Neuron (in vitro differentiated cells): Measurements from ENCODE around the gene PSIP1.

Source experiments
- H2AFZ ChIP-seq: one replicate; pipeline ENCODE4 v1.6.1; 2013; ENCODE audit warnings: low read depth, mild to moderate bottlenecking, inconsistent platforms, low read length, moderate library complexity
- H3K27me3 ChIP-seq: one replicate; pipeline ENCODE4 v1.6.1; 2013; ENCODE audit warnings: low read length; ENCODE audit not compliant: insufficient read depth
- H3K36me3 ChIP-seq: one replicate; pipeline ENCODE4 v1.6.1; 2013; ENCODE audit warnings: low read length; ENCODE audit not compliant: insufficient read depth
- H3K4me1 ChIP-seq: one replicate; pipeline ENCODE4 v1.6.1; 2013; ENCODE audit warnings: low read length; ENCODE audit not compliant: insufficient read depth
- H3K4me3 ChIP-seq: 2 replicates; pipeline ENCODE4 v1.5.1; 2013; ENCODE audit warnings: mild to moderate bottlenecking, low read length, moderate library complexity
- H3K9me3 ChIP-seq: one replicate; pipeline ENCODE4 v1.6.1; 2013; ENCODE audit warnings: low read length

PSIP1 gene

GRCh38 chr9:15491950-15492349, 18.8 kb downstream of the PSIP1 start:
- H3K4me3 ChIP-seq: no peak overlapping the region
- H3K27me3 ChIP-seq: no peaks in the 10 kb centered on the region
- no peaks in the 10 kb centered on the region for H3K4me1 ChIP-seq
- H3K36me3 ChIP-seq: peaks cover 45% of the 10 kb centered on the region
- H3K9me3 ChIP-seq: peaks cover 12% of the 10 kb centered on the region
- no peak overlapping the region for H2AFZ ChIP-seq

GRCh38 chr9:15485836-15486666, 24.7 kb downstream of the PSIP1 start:
- Histone ChIP-seq H3K36me3 (peaks cover 60% of the 10 kb centered on the region), H3K4me3 (no peak overlapping the region), H3K27me3 (no peaks in the 10 kb centered on the region), H2AFZ (no peak overlapping the region), H3K9me3 (no peaks in the 10 kb centered on the region), H3K4me1 (peaks cover 7% of the 10 kb centered on the region)

DNA sequence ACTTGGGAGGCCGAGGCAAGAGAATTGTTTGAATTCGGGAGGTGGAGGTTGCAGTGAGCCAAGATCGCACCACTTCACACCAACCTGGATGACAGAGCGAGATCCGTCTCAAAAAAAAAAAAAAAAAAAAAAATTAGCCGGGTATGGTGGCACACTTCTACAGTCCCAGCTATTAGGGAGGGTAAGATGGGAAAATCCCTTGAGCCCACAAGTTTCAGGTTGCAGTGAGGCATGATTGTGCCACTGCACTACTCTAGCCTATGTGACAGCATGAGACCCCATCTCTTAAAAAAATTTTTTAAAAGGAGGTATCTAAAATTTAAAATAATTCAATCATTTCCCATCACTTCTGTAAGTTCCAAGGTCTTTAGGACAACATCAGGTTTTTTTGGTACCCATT, 26.0 kb downstream of the PSIP1 start:
- H3K27me3 ChIP-seq: no peaks in the 10 kb centered on the region
- H2AFZ ChIP-seq: no peak overlapping the region
- H3K4me3 ChIP-seq: no peak overlapping the region
- peaks cover 7% of the 10 kb centered on the region for H3K4me1 ChIP-seq
- peaks cover 57% of the 10 kb centered on the region for H3K36me3 ChIP-seq
- no peaks in the 10 kb centered on the region for H3K9me3 ChIP-seq

- H3K4me3 ChIP-seq: no peak overlapping the region
- peaks cover 7% of the 10 kb centered on the region for H3K4me1 ChIP-seq
- peaks cover 59% of the 10 kb centered on the region for H3K36me3 ChIP-seq
- H3K9me3 ChIP-seq: no peaks in the 10 kb centered on the region
- H3K27me3 ChIP-seq: no peaks in the 10 kb centered on the region
- no peak overlapping the region for H2AFZ ChIP-seq
Measured at GRCh38 chr9:15482146-15482545, 28.6 kb downstream of the PSIP1 start.

- Histone ChIP-seq H2AFZ (no peak overlapping the region), H3K36me3 (peaks cover 60% of the 10 kb centered on the region), H3K27me3 (no peaks in the 10 kb centered on the region), H3K9me3 (no peaks in the 10 kb centered on the region), H3K4me3 (no peak overlapping the region), H3K4me1 (peaks cover 7% of the 10 kb centered on the region)
Measured at GRCh38 chr9:15480028-15480427, 30.7 kb downstream of the PSIP1 start.

GRCh38 chr9:15475923-15476536, 34.7 kb downstream of the PSIP1 start:
- Histone ChIP-seq H3K36me3 (peaks cover 68% of the 10 kb centered on the region), H3K4me3 (no peak overlapping the region), H3K27me3 (no peaks in the 10 kb centered on the region), H3K9me3 (no peaks in the 10 kb centered on the region), H3K4me1 (no peaks in the 10 kb centered on the region), H2AFZ (no peak overlapping the region)

DNA sequence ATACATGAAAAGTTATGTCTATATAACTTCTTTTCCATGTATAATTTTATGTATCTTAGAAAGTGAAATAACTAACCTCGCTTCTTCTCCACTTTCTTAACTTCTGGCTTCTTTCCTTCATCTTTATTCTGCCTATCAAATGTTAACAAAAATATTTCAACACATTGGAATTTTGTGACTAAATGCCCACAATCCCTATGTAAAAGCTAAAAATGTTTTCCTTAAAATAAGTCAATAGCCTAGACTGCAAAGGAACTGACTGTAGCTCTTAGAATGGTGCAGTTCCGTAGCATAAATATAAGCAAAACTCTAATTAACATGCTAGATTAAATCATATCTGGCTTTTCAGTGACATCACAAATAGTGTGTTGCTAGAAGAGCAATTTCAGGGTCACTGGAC, 40.9 kb downstream of the PSIP1 start:
- H3K4me1 ChIP-seq: peaks cover 2% of the 10 kb centered on the region
- no peak overlapping the region for H2AFZ ChIP-seq
- H3K27me3 ChIP-seq: no peaks in the 10 kb centered on the region
- no peaks in the 10 kb centered on the region for H3K9me3 ChIP-seq
- H3K36me3 ChIP-seq: peaks cover 89% of the 10 kb centered on the region
- no peak overlapping the region for H3K4me3 ChIP-seq

- peaks cover 2% of the 10 kb centered on the region for H3K4me1 ChIP-seq
- peaks cover 89% of the 10 kb centered on the region for H3K36me3 ChIP-seq
- no peaks in the 10 kb centered on the region for H3K27me3 ChIP-seq
- no peak overlapping the region for H2AFZ ChIP-seq
- no peak overlapping the region for H3K4me3 ChIP-seq
- no peaks in the 10 kb centered on the region for H3K9me3 ChIP-seq
Measured at GRCh38 chr9:15469406-15469805, 41.4 kb downstream of the PSIP1 start.

GRCh38 chr9:15468145-15468544, 42.6 kb downstream of the PSIP1 start:
- peaks cover 2% of the 10 kb centered on the region for H3K4me1 ChIP-seq
- no peaks in the 10 kb centered on the region for H3K27me3 ChIP-seq
- no peak overlapping the region for H3K4me3 ChIP-seq
- no peaks in the 10 kb centered on the region for H3K9me3 ChIP-seq
- no peak overlapping the region for H2AFZ ChIP-seq
- H3K36me3 ChIP-seq: peaks cover 88% of the 10 kb centered on the region

- Histone ChIP-seq H3K9me3 (no peaks in the 10 kb centered on the region), H3K4me1 (no peaks in the 10 kb centered on the region), H3K36me3 (peaks cover 83% of the 10 kb centered on the region), H3K4me3 (no peak overlapping the region), H2AFZ (no peak overlapping the region), H3K27me3 (no peaks in the 10 kb centered on the region)
Measured at GRCh38 chr9:15461601-15462000, 49.2 kb downstream of the PSIP1 start.

DNA sequence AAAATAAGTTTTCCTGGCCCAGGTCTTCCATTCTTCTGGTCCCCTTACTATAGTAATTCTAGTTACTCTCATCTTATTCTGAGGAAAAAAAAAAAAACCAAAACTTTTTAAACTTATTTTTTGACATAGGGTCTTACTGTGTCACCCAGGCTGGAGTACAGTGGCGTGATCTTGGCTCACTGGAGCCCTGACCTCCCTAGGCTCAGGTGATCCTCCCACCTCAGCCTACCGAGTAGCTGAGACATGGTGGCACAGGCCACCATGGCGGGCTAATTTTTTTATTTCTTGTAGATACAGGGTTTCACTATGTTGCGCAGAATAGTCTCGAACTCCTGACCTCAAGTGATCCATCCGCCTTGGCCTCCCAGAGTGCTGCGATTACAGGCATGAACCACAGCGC, 49.7 kb downstream of the PSIP1 start:
- Histone ChIP-seq H3K4me1 (no peaks in the 10 kb centered on the region), H3K9me3 (no peaks in the 10 kb centered on the region), H3K4me3 (no peak overlapping the region), H2AFZ (no peak overlapping the region), H3K27me3 (no peaks in the 10 kb centered on the region), H3K36me3 (peaks cover 83% of the 10 kb centered on the region)

GRCh38 chr9:15453956-15454355, 56.8 kb downstream of the PSIP1 start:
- H2AFZ ChIP-seq: no peak overlapping the region
- no peaks in the 10 kb centered on the region for H3K4me1 ChIP-seq
- peaks cover 81% of the 10 kb centered on the region for H3K36me3 ChIP-seq
- no peaks in the 10 kb centered on the region for H3K9me3 ChIP-seq
- H3K27me3 ChIP-seq: no peaks in the 10 kb centered on the region
- no peak overlapping the region for H3K4me3 ChIP-seq

- H2AFZ ChIP-seq: no peak overlapping the region
- H3K36me3 ChIP-seq: peaks cover 71% of the 10 kb centered on the region
- H3K4me1 ChIP-seq: no peaks in the 10 kb centered on the region
- H3K27me3 ChIP-seq: no peaks in the 10 kb centered on the region
- H3K4me3 ChIP-seq: no peak overlapping the region
- peaks cover 9% of the 10 kb centered on the region for H3K9me3 ChIP-seq
Measured at GRCh38 chr9:15444141-15444540, 66.6 kb downstream of the PSIP1 start.
